Thoracic aorta (tissue), 2 donors: Measurements from ENCODE around the gene VPS37B. TPM values are rescaled to one million over a fixed set of nuclear protein-coding genes. Genes with fewer than 3 reads are reported as not detected.

Experiments used
- ATAC-seq: fragments of 150-250 bp; one replicate; pipeline ENCODE4 v1.8.0; 2017; ENCODE audit warnings: low read depth; ENCODE audit not compliant: insufficient number of reproducible peaks, low FRiP score
- DNase-seq: peaks from one replicate; pipeline ENCODE4 v3.0.0-alpha.2; 2020; ENCODE audit warnings: low spot score
- H3K27ac ChIP-seq, 2 donors: fragments of 200-600 bp; sonication (generic); 1 replicate in 1 of 2; 2 replicates in 1 of 2; pipeline ENCODE4 v1.5.1; 2016; ENCODE audit warnings: mild to moderate bottlenecking in 2 of 2, moderate library complexity in 2 of 2
- H3K27me3 ChIP-seq: fragments of 200-600 bp; sonication (generic); replicated peaks from 2 replicates; pipeline ENCODE4 v1.6.0; 2016; ENCODE audit warnings: mild to moderate bottlenecking; ENCODE audit not compliant: insufficient read depth
- H3K36me3 ChIP-seq: fragments of 200-600 bp; sonication (generic); one replicate; pipeline ENCODE4 v1.5.1; 2016
- H3K4me1 ChIP-seq, 2 donors: fragments of 200-600 bp; sonication (generic); 1 replicate in 1 of 2; 2 replicates in 1 of 2; pipeline versions ENCODE4 v1.5.1 to v1.6.0; 2016; ENCODE audit warnings: low read depth in 2 of 2, mild to moderate bottlenecking in 1 of 2; ENCODE audit not compliant: control insufficient read depth in 1 of 2
- H3K4me3 ChIP-seq: fragments of 200-600 bp; sonication (generic); 2 replicates; pipeline ENCODE4 v1.5.1; 2016; ENCODE audit warnings: mild to moderate bottlenecking
- H3K9me3 ChIP-seq: fragments of 200-600 bp; sonication (generic); 2 replicates; pipeline ENCODE4 v1.5.1; 2016
- total RNA-seq, 2 donors: library from RNA; depleted of rRNA; stranded (reverse); fragments of >200 nt; gene quantifications; one replicate each; pipeline versions ENCODE4 v1.1.0 to v1.2.3, GENCODE V29; 2016
- TF ChIP-seq, protein P1 (sequence below): fragments of 200-600 bp; sonication (generic); IDR thresholded peaks from one replicate; pipeline ENCODE4 v1.5.1; 2019; ENCODE audit warnings: antibody characterized with exemption

The VPS37B gene
- total RNA-seq, 2 donors from 2014 or later, result 30.9 to 50.1 TPM

DNA sequence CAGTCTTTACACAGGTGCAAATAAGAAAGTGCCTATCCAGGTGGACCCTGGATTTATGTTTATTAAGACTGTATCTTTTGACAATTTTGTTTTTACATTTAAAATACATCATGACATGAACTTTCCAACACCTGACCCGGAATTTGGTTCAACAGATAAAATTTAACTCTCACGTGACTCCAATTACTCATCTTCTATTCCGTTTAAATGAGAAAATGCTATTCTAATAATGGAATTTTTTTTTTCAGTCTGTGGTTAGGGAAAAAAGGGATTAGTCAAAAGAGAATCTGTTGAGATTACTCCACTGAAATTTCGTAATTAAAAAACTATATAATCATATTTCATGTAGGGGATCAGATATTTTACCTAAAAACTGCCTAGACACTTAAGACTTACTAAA is 11.1 kb downstream of the VPS37B start:
- Histone ChIP-seq H3K4me1 (peaks cover 17 to 59% of the 10 kb centered on the region in 2 donors), H3K27ac (no peak overlapping the region), H3K36me3 (no peaks in the 10 kb centered on the region)

DNA sequence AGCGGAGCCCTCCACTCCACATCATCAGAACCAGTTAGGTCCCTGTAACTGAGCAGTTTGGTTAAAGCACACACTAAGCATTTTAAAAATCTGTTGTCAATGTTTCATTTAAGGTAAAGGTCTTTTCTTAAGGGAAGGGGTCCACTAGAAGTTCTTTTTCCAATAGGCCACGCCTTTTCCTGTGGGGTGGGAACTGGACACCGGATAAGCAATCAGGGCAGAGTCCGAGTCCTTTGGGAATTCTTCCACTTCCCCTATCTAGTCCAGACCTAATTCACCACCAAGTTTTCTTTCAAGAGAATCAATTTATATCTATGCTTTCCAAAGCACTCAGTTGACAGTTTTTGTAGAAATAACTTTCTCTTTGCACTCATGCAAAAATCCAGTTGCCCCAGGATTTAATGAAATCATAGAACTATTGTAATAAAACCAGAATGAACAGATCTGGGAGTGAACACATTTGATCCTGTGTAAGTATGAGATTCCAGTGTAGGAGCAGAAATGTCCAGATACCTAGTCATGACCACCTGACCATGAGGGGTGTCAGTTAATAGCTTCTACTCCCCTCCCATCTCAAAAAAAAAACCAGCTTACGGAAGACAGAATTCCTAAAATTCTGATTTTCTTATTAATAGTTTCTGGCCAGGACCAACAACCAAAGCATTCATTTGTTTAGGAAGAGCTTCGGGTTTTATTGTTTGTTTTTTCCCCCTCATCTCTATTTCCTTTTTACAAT is 11.7 kb downstream of the VPS37B start:
- no peak for DNase-seq
- Histone ChIP-seq H3K27ac (no peak overlapping the region), H3K36me3 (no peaks in the 10 kb centered on the region), H3K4me3 (no peak overlapping the region), H3K9me3 (no peaks in the 10 kb centered on the region), H3K27me3 (no peaks in the 10 kb centered on the region), H3K4me1 (peaks cover 12 to 61% of the 10 kb centered on the region in 2 donors)
- ATAC-seq, result no peak
- TF ChIP-seq, protein P1, sequence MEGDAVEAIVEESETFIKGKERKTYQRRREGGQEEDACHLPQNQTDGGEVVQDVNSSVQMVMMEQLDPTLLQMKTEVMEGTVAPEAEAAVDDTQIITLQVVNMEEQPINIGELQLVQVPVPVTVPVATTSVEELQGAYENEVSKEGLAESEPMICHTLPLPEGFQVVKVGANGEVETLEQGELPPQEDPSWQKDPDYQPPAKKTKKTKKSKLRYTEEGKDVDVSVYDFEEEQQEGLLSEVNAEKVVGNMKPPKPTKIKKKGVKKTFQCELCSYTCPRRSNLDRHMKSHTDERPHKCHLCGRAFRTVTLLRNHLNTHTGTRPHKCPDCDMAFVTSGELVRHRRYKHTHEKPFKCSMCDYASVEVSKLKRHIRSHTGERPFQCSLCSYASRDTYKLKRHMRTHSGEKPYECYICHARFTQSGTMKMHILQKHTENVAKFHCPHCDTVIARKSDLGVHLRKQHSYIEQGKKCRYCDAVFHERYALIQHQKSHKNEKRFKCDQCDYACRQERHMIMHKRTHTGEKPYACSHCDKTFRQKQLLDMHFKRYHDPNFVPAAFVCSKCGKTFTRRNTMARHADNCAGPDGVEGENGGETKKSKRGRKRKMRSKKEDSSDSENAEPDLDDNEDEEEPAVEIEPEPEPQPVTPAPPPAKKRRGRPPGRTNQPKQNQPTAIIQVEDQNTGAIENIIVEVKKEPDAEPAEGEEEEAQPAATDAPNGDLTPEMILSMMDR, result no peak

More for the DNA sequence above, 11.1 kb downstream of the VPS37B start:
- H3K9me3 ChIP-seq, result no peaks in the 10 kb centered on the region
- TF ChIP-seq, protein P1, result no peak
- no peak for ATAC-seq
- no peaks in the 10 kb centered on the region for H3K27me3 ChIP-seq
- H3K4me3 ChIP-seq, result no peak overlapping the region
- no peak for DNase-seq

DNA sequence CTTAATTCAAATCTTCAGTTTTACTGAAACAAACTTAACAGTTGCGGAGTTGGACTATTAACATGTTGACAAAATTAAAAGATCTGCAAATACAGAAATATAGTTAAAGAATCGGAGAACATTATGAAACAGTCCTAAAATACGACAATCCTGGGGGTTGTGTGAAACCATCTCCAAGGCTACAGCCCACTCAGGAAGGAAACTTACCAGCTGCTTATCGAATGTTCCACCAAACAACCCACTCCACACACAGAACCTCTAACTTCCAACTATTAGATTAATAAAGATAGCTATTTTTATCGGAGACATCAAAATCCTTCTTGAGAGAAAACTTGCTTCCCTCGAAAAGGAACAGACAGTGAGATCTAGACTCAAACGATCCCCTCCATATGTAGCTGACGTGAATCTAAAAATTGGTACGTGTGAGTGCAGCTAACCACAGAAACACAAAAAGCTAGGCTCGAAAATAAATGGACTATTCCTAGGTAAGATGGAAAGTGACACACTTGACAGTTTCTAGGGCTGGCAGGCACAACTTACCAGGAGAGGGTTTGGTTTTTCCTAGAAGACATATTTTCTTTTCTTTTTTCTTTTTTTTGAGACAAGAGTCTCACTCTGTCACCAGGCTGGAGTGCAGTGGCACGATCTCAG is 12.9 kb downstream of the VPS37B start:
- DNase-seq, result no peak
- TF ChIP-seq, protein P1, result no peak
- no peak overlapping the region for H3K27ac ChIP-seq

DNA sequence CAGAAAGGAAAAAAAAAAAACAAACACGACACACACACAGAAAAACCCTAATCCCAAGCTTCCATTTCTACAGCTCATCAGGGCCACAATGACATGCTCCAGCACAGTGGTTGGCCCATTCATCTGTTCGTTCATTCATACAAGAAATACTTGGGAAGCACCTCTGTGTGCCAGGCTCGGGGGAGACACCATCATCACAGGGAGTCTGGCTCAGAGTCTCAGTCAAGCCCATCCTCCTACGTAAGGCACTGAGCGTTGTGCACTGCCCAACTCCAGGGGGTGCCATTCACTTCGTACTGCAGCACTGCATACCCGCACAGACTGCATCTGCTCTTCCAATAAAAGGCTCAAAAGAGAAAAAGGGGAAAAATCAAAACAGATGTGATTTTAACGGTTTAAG is 15.3 kb downstream of the VPS37B start:
- H3K27ac ChIP-seq, result peak overlapping the region in 1 of 2 donors; percentile 35
- H3K27me3 ChIP-seq, result no peaks in the 10 kb centered on the region
- H3K4me3 ChIP-seq, result no peak overlapping the region
- DNase-seq (no peak), ATAC-seq (peak; percentile 44)
- TF ChIP-seq, protein P1, result peak; percentile 36
- no peaks in the 10 kb centered on the region for H3K9me3 ChIP-seq
- no peaks in the 10 kb centered on the region for H3K36me3 ChIP-seq
- peaks cover 5 to 42% of the 10 kb centered on the region in 2 donors for H3K4me1 ChIP-seq

More for the DNA sequence above, 12.9 kb downstream of the VPS37B start:
- H3K27me3 ChIP-seq, result no peaks in the 10 kb centered on the region
- H3K36me3 ChIP-seq, result no peaks in the 10 kb centered on the region
- no peak overlapping the region for H3K4me3 ChIP-seq
- peaks cover 5 to 52% of the 10 kb centered on the region in 2 donors for H3K4me1 ChIP-seq
- H3K9me3 ChIP-seq, result no peaks in the 10 kb centered on the region
- no peak for ATAC-seq

DNA sequence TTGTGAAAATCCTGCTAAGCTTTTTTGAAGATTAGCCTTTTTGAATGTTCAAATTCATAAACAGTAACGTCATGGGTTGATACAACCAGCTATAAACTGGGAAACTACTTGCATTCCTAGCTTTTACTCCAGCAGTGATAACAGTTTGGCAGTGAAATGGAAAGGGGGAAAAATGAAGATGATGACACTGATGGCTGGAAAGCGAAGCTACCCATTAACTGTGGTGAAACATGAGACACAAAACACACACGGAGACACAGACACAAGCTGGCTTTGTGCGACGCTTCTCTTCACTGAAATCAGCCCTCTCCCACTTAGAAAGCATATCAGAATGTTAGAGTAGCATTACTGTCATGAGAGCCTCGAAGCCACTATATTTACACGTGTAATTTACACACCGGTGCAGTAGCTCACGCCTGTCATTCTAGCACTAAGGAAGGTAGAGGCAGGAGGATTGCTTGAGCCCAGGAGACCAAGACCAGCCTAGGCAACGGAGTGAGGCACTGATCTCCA is 15.7 kb downstream of the VPS37B start:
- Histone ChIP-seq H3K4me3 (no peak overlapping the region), H3K4me1 (peaks cover 5 to 42% of the 10 kb centered on the region in 2 donors), H3K27me3 (no peaks in the 10 kb centered on the region), H3K36me3 (no peaks in the 10 kb centered on the region), H3K27ac (peak overlapping the region in 1 of 2 donors; percentile 35), H3K9me3 (no peaks in the 10 kb centered on the region)
- TF ChIP-seq, protein P1, result no peak
- DNase-seq (no peak), ATAC-seq (peak; percentile 19)
